Calu3 (cell line): ENCODE measurements around the gene SMAD7. TPM values are rescaled to one million over a fixed set of nuclear protein-coding genes. Genes with fewer than 3 reads are reported as not detected.

ENCODE experiments used
- BruUV-seq: library from RNA; stranded (reverse); fragments of 400-500 nt; replicated peaks from 2 replicates; lab custom pipeline; 2021; lab: Mats Ljungman, UMichigan
- CTCF ChIA-PET: fragments of 300-600 bp; sonication (Branson Sonifier 250); formaldehyde crosslinking; loops from one replicate; lab custom pipeline; 2022; ENCODE audit warnings: antibody characterized with exemption; lab: Charles Lee
- DNase-seq: peaks from one replicate; pipeline ENCODE4 v3.0.0; 2022
- H3K27ac Mint-ChIP-seq: one replicate; pipeline ENCODE4 v1.8.0; 2022; ENCODE audit warnings: mixed read lengths; ENCODE audit not compliant: unreplicated experiment
- H3K27me3 Mint-ChIP-seq: one replicate; pipeline ENCODE4 v1.8.0; 2022; ENCODE audit warnings: mixed read lengths; ENCODE audit not compliant: unreplicated experiment
- H3K36me3 Mint-ChIP-seq: one replicate; pipeline ENCODE4 v1.8.0; 2022; ENCODE audit warnings: mild to moderate bottlenecking, moderate library complexity, mixed read lengths; ENCODE audit not compliant: insufficient read depth, unreplicated experiment
- H3K4me1 Mint-ChIP-seq: one replicate; pipeline ENCODE4 v1.8.0; 2022; ENCODE audit warnings: mild to moderate bottlenecking, low read depth, mixed read lengths; ENCODE audit not compliant: unreplicated experiment
- H3K4me3 Mint-ChIP-seq: one replicate; pipeline ENCODE4 v1.8.0; 2022; ENCODE audit warnings: mild to moderate bottlenecking, low read depth, moderate library complexity, mixed read lengths; ENCODE audit not compliant: unreplicated experiment
- H3K9me3 Mint-ChIP-seq: one replicate; pipeline ENCODE4 v1.8.0; 2022; ENCODE audit warnings: low read depth, mixed read lengths; ENCODE audit not compliant: unreplicated experiment
- CTCF ChIP-seq: fragments of 200-600 bp; IDR thresholded peaks from one replicate; pipeline ENCODE4 v1.8.0; 2022; ENCODE audit warnings: antibody characterized with exemption; ENCODE audit not compliant: unreplicated experiment
- intact Hi-C: fragments of 100-400 bp; cut with micrococcal nuclease; formaldehyde crosslinking; loops from one replicate; pipeline ENCODE4 v1.10.0; 2022; ENCODE audit not compliant: unreplicated experiment
- total RNA-seq: library from RNA; stranded (reverse); gene quantifications from 2 replicates; pipeline ENCODE4 v1.2.3, GENCODE V29; 2022

SMAD7 gene
- total RNA-seq, 1 experiment from 2014 or later, result 13.7 TPM

DNA sequence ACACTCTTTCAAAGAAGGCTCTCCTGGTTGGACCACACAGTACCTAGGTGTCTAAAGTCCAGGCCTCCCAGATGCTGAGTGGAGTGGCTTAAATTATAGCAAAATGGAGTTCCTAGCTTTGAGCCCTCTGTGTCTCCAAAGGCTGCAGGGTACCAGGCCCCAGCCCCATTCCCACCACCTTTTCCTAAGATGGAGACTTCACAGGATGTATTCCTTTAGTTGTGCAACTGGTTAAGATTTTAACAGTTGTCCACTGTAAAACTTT, 4.9 kb downstream of the SMAD7 start:
- BruUV-seq, result no TSS peak
- CTCF ChIA-PET, result no interaction called here
- Mint-ChIP-seq H3K36me3 (peaks cover 90% of the 10 kb centered on the region), H3K4me1 (peaks cover 72% of the 10 kb centered on the region), H3K9me3 (no peaks in the 10 kb centered on the region), H3K27ac (no peak overlapping the region), H3K4me3 (peak overlapping the region; percentile 77), H3K27me3 (no peaks in the 10 kb centered on the region)
- no peak for DNase-seq
- TF ChIP-seq CTCF, result no peak
- intact Hi-C loops, result loop anchor here (2.0 to 10.0 kb wide), 5 partner anchors 114 to 271 kb away; no protein-coding TSS in a partner anchor

DNA sequence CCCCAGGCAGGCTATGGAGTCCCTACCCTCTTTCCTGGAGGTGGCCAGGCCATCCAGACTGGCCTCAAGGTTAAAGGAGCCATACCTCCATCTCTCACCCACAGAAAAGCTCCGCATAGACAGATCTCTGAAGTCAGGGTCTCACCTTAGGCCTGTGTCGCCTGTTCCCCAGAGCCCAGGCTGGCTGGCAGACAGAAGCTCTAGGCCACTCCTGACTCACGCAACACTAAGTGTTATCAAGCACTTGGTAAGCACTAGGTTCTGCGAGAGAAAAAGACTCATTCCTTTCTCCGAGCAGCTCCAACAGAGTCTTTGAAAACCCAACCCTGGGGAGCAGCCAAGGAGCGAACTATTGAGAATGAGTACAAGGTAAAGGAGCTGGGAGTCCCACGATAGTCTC, 6.1 kb downstream of the SMAD7 start:
- peaks cover 84% of the 10 kb centered on the region for H3K4me1 Mint-ChIP-seq
- no peaks in the 10 kb centered on the region for H3K27me3 Mint-ChIP-seq
- H3K4me3 Mint-ChIP-seq, result no peak overlapping the region
- peaks cover 87% of the 10 kb centered on the region for H3K36me3 Mint-ChIP-seq
- intact Hi-C loops, result loop anchor here (5.0 to 10.0 kb wide), 3 partner anchors 112 to 270 kb away; no protein-coding TSS in a partner anchor
- H3K27ac Mint-ChIP-seq, result no peak overlapping the region
- CTCF ChIA-PET, result no interaction called here
- H3K9me3 Mint-ChIP-seq, result no peaks in the 10 kb centered on the region
- DNase-seq, result no peak
- no TSS peak for BruUV-seq
- no peak for TF ChIP-seq CTCF

GRCh38 chr18:48943736-48944527, 6.8 kb downstream of the SMAD7 start:
- peaks cover 85% of the 10 kb centered on the region for H3K36me3 Mint-ChIP-seq

GRCh38 chr18:48943333-48943732, 7.4 kb downstream of the SMAD7 start:
- Mint-ChIP-seq H3K27me3 (no peaks in the 10 kb centered on the region), H3K4me1 (peaks cover 96% of the 10 kb centered on the region), H3K27ac (peak overlapping the region; percentile 64), H3K4me3 (peak overlapping the region; percentile 51), H3K9me3 (no peaks in the 10 kb centered on the region), H3K36me3 (peaks cover 84% of the 10 kb centered on the region)
- no peak for DNase-seq
- CTCF ChIA-PET, result no interaction called here
- no peak for TF ChIP-seq CTCF
- BruUV-seq, result no TSS peak
- intact Hi-C loops, result loop anchor here (10.0 kb wide), 2 partner anchors 231 to 269 kb away; no protein-coding TSS in a partner anchor

More at GRCh38 chr18:48943736-48944527, 6.8 kb downstream of the SMAD7 start:
- intact Hi-C loops, result loop anchor here (10.0 kb wide), 2 partner anchors 231 to 269 kb away; no protein-coding TSS in a partner anchor
- Mint-ChIP-seq H3K9me3 (no peaks in the 10 kb centered on the region), H3K4me1 (peaks cover 90% of the 10 kb centered on the region), H3K27me3 (no peaks in the 10 kb centered on the region), H3K27ac (peak overlapping the region; percentile 64), H3K4me3 (peak overlapping the region; percentile 51)
- CTCF ChIA-PET, result no interaction called here
- no TSS peak for BruUV-seq
- TF ChIP-seq CTCF, result no peak
- DNase-seq, result no peak
